Sigmoid colon (tissue), 7 donors: Measurements from ENCODE around the gene ADAM33. TPM values are rescaled to one million over a fixed set of nuclear protein-coding genes. Genes with fewer than 3 reads are reported as not detected.

Experiments used
- DNase-seq: peaks from one replicate; pipeline ENCODE4 v3.0.0-alpha.2; 2019
- H3K27ac ChIP-seq, 4 donors: fragments of 200-600 bp; sonication (generic); one replicate each; pipeline ENCODE4 v1.5.1; 2016 to 2019; ENCODE audit warnings: mild to moderate bottlenecking in 1 of 4
- H3K27me3 ChIP-seq, 3 donors: fragments of 200-600 bp; sonication (generic); one replicate each; pipeline ENCODE4 v1.5.1; 2019; ENCODE audit warnings: mild to moderate bottlenecking in 1 of 3
- H3K36me3 ChIP-seq, 4 donors: fragments of 200-600 bp; sonication (generic); one replicate each; pipeline ENCODE4 v1.5.1; 2016 to 2019
- H3K4me1 ChIP-seq, 4 donors: fragments of 200-600 bp; sonication (generic); one replicate each; pipeline ENCODE4 v1.5.1; 2017 to 2019
- H3K4me3 ChIP-seq, 4 donors: fragments of 200-600 bp; sonication (generic); one replicate each; pipeline ENCODE4 v1.5.1; 2017 to 2019; ENCODE audit warnings: mild to moderate bottlenecking in 2 of 4, moderate library complexity in 1 of 4
- H3K9me3 ChIP-seq, 4 donors: fragments of 200-600 bp in 3 of 4; sonication (generic) in 3 of 4; one replicate each; pipeline versions ENCODE4 v1.5.1 to v1.6.1; 2013 to 2019
- EP300 ChIP-seq, 4 donors: sonication (generic); formaldehyde crosslinking; IDR thresholded peaks; one replicate each; pipeline ENCODE4 v1.6.1; 2017; ENCODE audit warnings: antibody characterized with exemption in 4 of 4
- POLR2A ChIP-seq, 2 donors: fragments of 450-650 bp; IDR thresholded peaks; one replicate each; pipeline ENCODE4 v1.6.1; 2016; ENCODE audit warnings: antibody characterized with exemption in 2 of 2, mild to moderate bottlenecking in 2 of 2, moderate library complexity in 2 of 2
- POLR2AphosphoS5 ChIP-seq, 4 donors: sonication (generic); formaldehyde crosslinking; IDR thresholded peaks; one replicate each; pipeline ENCODE4 v1.6.1; 2017; ENCODE audit warnings: antibody characterized with exemption in 4 of 4
- WGBS, 2 donors: extraction: QIAGEN DNeasy Blood & Tissue Kit; methylation state at CpG; one replicate each; pipeline ENCODE4 v1.1.7; 2013; 5-methylcytosine and 5-hydroxymethylcytosine counted together
- intact Hi-C: fragments of 100-400 bp; cut with DNase I; formaldehyde crosslinking; loops from one replicate; pipeline ENCODE4 v1.15.1; 2023
- polyA plus RNA-seq, 3 donors: library from polyadenylated mRNA; stranded (reverse); fragments of 200-250 nt; gene quantifications; one replicate each; pipeline ENCODE4 v1.2.3, GENCODE V29; 2013
- total RNA-seq, 4 donors: library from RNA; depleted of rRNA; stranded (reverse); fragments of >200 nt; gene quantifications; one replicate each; pipeline ENCODE4 v1.1.0, GENCODE V29; 2016
- TF ChIP-seq, protein P1 (sequence below), 4 experiments: fragments of 450-650 bp in 3 of 4; fragments of 200-600 bp in 1 of 4; IDR thresholded peaks; one replicate each; pipeline ENCODE4 v1.5.1; 2016 to 2019; ENCODE audit warnings: antibody characterized with exemption in 4 of 4, mild to moderate bottlenecking in 3 of 4, moderate library complexity in 2 of 4
- donor health status: healthy with polysubstance abuse.
- donor health status: Bipolar disorder and iron deficiency.
- donor health status: healthy.

Gene ADAM33
- total and polyA plus RNA-seq, 7 donors = 0.69 to 484 (median 49.9) TPM

DNA sequence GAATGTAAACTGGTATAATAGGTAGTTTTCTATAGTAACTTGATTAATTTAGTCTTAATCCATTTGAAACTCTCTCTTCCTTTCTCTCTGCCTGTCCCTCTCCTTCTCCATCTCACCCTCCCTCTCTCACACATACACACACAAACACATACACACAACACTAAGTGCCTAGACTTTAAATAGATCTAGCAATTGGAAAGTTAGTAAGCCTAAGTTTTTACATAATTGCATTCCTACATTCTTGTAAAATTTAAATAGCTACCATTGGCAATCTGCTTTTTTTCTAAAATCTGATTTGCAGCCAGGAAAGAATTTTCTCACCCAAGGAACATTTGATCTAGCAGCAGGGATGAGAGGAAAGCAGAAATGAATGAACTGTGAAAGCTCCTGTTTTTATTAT, 34.3 kb downstream of the ADAM33 start:
- no peak for TF ChIP-seq EP300 (IDR thresholded peaks at IDR 0.05)
- TF ChIP-seq POLR2A (IDR thresholded peaks at IDR 0.05) = no peak
- TF ChIP-seq POLR2AphosphoS5 (IDR thresholded peaks at IDR 0.05) = no peak
- TF ChIP-seq, protein P1, sequence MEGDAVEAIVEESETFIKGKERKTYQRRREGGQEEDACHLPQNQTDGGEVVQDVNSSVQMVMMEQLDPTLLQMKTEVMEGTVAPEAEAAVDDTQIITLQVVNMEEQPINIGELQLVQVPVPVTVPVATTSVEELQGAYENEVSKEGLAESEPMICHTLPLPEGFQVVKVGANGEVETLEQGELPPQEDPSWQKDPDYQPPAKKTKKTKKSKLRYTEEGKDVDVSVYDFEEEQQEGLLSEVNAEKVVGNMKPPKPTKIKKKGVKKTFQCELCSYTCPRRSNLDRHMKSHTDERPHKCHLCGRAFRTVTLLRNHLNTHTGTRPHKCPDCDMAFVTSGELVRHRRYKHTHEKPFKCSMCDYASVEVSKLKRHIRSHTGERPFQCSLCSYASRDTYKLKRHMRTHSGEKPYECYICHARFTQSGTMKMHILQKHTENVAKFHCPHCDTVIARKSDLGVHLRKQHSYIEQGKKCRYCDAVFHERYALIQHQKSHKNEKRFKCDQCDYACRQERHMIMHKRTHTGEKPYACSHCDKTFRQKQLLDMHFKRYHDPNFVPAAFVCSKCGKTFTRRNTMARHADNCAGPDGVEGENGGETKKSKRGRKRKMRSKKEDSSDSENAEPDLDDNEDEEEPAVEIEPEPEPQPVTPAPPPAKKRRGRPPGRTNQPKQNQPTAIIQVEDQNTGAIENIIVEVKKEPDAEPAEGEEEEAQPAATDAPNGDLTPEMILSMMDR (IDR thresholded peaks at IDR 0.05) = no peak
- no peak overlapping the region for H3K27ac ChIP-seq
- no peak for DNase-seq
- H3K9me3 ChIP-seq = no peaks in the 10 kb centered on the region
- H3K4me1 ChIP-seq = peaks cover 0 to 9% (median 4%) of the 10 kb centered on the region in 4 donors
- intact Hi-C loops = no loop called here
- H3K36me3 ChIP-seq = peaks cover 0 to 56% (median 0%) of the 10 kb centered on the region in 4 donors
- H3K27me3 ChIP-seq = no peaks in the 10 kb centered on the region
- no peak overlapping the region for H3K4me3 ChIP-seq

DNA sequence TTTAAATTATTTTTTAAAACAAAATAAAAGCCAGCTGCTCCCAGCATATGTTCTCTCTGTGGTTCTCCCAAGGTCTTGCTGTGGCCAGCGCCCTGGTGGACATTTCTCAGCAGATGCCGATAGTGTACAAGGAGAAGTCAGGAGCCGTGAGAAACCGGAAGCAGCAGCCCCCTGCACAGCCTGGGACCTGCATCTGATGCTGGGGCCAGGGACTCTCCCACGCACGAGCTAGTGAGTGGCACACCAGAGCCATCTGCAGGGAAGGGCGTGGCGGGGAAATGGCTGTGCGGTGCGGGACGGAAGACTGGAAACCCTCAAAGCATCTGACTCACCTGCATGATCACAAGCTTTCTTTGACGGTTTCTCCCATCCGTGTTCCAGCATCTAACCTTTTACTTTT, 35.2 kb downstream of the ADAM33 start:
- no peak for DNase-seq
- no peaks in the 10 kb centered on the region for H3K9me3 ChIP-seq
- no peak overlapping the region for H3K4me3 ChIP-seq
- WGBS, 2 donors = 89 to 90% methylated on average over 13 of the region's 13 CpGs
- peaks cover 0 to 64% (median 0%) of the 10 kb centered on the region in 4 donors for H3K36me3 ChIP-seq
- intact Hi-C loops = no loop called here
- peaks cover 0 to 9% (median 4%) of the 10 kb centered on the region in 4 donors for H3K4me1 ChIP-seq
- H3K27me3 ChIP-seq = no peaks in the 10 kb centered on the region
- no peak overlapping the region for H3K27ac ChIP-seq
- TF ChIP-seq, protein P1 (IDR thresholded peaks at IDR 0.05) = no peak
- TF ChIP-seq POLR2AphosphoS5 (IDR thresholded peaks at IDR 0.05) (no peak), EP300 (IDR thresholded peaks at IDR 0.05) (no peak), POLR2A (IDR thresholded peaks at IDR 0.05) (no peak)

DNA sequence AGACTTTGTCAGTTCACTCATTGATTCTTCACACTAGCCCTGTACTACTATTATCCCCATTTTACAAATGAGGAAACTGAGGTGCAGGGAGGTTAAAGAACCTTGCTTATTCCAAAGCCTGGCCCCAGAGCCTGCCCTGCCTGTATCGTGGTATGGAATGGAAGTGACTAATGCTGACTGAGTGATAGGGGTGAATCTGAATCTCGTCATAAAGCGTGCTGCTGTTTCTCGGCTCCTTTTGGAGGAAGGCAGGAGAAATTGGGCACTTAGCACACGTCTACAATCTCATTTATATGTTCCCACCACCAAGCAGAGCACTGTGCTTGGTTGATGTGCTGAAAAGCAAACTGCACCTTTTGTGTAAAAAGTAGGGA, 35.8 kb downstream of the ADAM33 start:
- no peak for DNase-seq
- intact Hi-C loops = no loop called here
- Histone ChIP-seq H3K27me3 (no peaks in the 10 kb centered on the region), H3K4me3 (no peak overlapping the region), H3K36me3 (peaks cover 0 to 65% (median 0%) of the 10 kb centered on the region in 4 donors), H3K9me3 (no peaks in the 10 kb centered on the region), H3K27ac (no peak overlapping the region), H3K4me1 (peaks cover 0 to 9% (median 4%) of the 10 kb centered on the region in 4 donors)
- 71 to 90% methylated on average over 5 of the region's 5 CpGs for WGBS, 2 donors
- TF ChIP-seq, protein P1 (IDR thresholded peaks at IDR 0.05) = no peak
- no peak for TF ChIP-seq POLR2AphosphoS5 (IDR thresholded peaks at IDR 0.05)
- TF ChIP-seq EP300 (IDR thresholded peaks at IDR 0.05) = no peak
- TF ChIP-seq POLR2A (IDR thresholded peaks at IDR 0.05) = no peak

DNA sequence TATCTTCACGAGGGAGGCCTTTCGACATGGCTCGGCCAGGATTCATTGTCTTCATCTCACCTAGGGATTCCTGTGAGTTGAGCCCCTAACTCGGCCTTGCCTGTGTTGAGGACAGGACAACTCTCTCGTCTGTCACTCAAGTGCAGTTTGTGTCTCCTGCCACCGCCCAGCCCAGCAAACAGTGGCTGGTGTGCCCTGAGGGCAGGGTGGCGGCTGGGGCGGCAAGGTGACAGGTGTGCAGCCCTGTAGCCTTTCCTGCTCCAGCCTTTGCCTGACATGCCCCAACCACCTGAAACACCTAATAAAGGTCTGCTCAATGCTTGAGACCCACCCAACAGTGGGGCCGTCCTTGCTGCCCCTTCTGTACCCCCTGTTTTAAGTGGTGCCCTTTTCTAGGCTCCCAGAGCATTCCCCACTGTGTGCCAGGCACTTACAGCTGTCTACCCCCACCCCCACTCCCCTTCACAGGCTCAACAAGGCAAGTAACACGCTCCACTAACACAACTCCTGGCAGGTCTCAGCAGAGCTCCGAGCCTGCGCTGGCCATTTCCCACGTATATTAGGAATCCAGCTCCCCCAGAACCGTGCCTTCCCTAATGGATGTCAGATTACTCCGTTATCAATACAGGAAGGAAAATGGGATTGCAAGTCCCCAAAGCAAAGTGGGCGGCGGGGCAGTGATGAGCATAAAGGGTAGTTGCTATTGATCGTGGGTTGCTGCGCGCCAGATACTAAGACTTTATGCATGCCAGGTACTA, 36.3 kb downstream of the ADAM33 start:
- no peaks in the 10 kb centered on the region for H3K27me3 ChIP-seq
- 91 to 93% methylated on average over 20 of the region's 20 CpGs for WGBS, 2 donors
- peaks cover 0 to 64% (median 0%) of the 10 kb centered on the region in 4 donors for H3K36me3 ChIP-seq
- TF ChIP-seq, protein P1 (IDR thresholded peaks at IDR 0.05) = no peak
- TF ChIP-seq POLR2A (IDR thresholded peaks at IDR 0.05) (no peak), POLR2AphosphoS5 (IDR thresholded peaks at IDR 0.05) (no peak), EP300 (IDR thresholded peaks at IDR 0.05) (no peak)
- intact Hi-C loops = no loop called here
- DNase-seq = no peak
- no peaks in the 10 kb centered on the region for H3K9me3 ChIP-seq
- no peak overlapping the region for H3K4me3 ChIP-seq
- H3K4me1 ChIP-seq = peaks cover 0 to 9% (median 4%) of the 10 kb centered on the region in 4 donors
- no peak overlapping the region for H3K27ac ChIP-seq
